GM19372 (cell line): ENCODE measurements around the gene MSMP.

Experiments used
- ATAC-seq: cut with Tn5 transposase; IDR thresholded peaks from one replicate; pipeline ENCODE4 v1.9.1; 2021; ENCODE audit warnings: mild to moderate bottlenecking, low read depth, moderate library complexity; ENCODE audit not compliant: unreplicated experiment

MSMP gene

GRCh38 chr9:35703906-35704672 is 50.0 kb downstream of the MSMP start:
- no peak for ATAC-seq
